K562 (cell line): ENCODE results near the gene TGFBR3L. TPM values are rescaled to one million over a fixed set of nuclear protein-coding genes. Genes with fewer than 3 reads are reported as not detected.
A peak's percentile ranks its signal among the peaks of the same experiment; 100 is the strongest.

Experiments used
- ATAC-seq: fragments of 200-7000 bp; cut with Tn5 transposase; 3 replicates; pipeline ENCODE4 v1.9.1; 2020; ENCODE audit warnings: moderate library complexity
- BruUV-seq: library from RNA; stranded (reverse); fragments of 400-500 nt; replicated peaks from 2 replicates; lab custom pipeline; 2021; lab: Mats Ljungman, UMichigan
- CTCF ChIA-PET: fragments of 300-600 bp; formaldehyde crosslinking; extraction: SDS; loops from one replicate; lab custom pipeline; 2021; ENCODE audit warnings: low intra/inter-chr PET ratio; lab: Yijun Ruan, JAX
- POLR2A ChIA-PET: fragments of 300-600, 350-650 bp; sonication (Branson Sonifier 250); formaldehyde crosslinking; extraction: SDS; loops from one replicate; lab custom pipeline; 2021; ENCODE audit warnings: antibody characterized with exemption, inconsistent platforms; lab: Yijun Ruan, JAX
- DNase-seq, 4 experiments: peaks; one replicate each; pipeline versions ENCODE4 v3.0.0 to v3.0.0-alpha.2; 2011 to 2018; ENCODE audit warnings: low spot score in 3 of 4, mixed read lengths in 3 of 4; ENCODE audit errors: extremely low read depth in 1 of 4
- FAIRE-seq: peaks from 2 replicates; lab custom pipeline; 2011; peaks lifted over from hg19 to GRCh38; lab: Jason Lieb, UNC
- H2AFZ ChIP-seq: 2 replicates; pipeline ENCODE4 v1.6.0; 2011; ENCODE audit warnings: low read depth, low read length, control low read depth, inconsistent platforms
- H3K27ac ChIP-seq: fragments of 200-600 bp; 3 replicates; pipeline ENCODE4 v1.8.0; 2011; ENCODE audit warnings: low read depth, mild to moderate bottlenecking, control low read depth, inconsistent platforms, low read length, moderate library complexity, mixed read lengths; ENCODE audit errors: extremely low read depth
- H3K27me3 ChIP-seq, 2 experiments: fragments of 300-600 bp in 1 of 2; 2 replicates in 1 of 2; 3 replicates in 1 of 2; pipeline versions ENCODE4 v1.6.0 to v1.8.0; 2011; ENCODE audit warnings: inconsistent platforms in 2 of 2, low read length in 2 of 2, mild to moderate bottlenecking in 1 of 2, mixed read lengths in 1 of 2, moderate library complexity in 1 of 2; ENCODE audit not compliant: control insufficient read depth in 2 of 2, insufficient read depth in 2 of 2
- H3K36me3 ChIP-seq: fragments of 300-600 bp; 3 replicates; pipeline ENCODE4 v1.8.0; 2011; ENCODE audit warnings: mild to moderate bottlenecking, low read length, inconsistent platforms; ENCODE audit not compliant: control insufficient read depth, insufficient read depth
- H3K4me1 ChIP-seq, 2 experiments: fragments of 200-600 bp in 1 of 2; replicated peaks in 1 of 2; 2 replicates in 1 of 2; 3 replicates in 1 of 2; pipeline versions ENCODE4 v1.5.1 to v1.8.0; 2011; ENCODE audit warnings: inconsistent platforms in 2 of 2, low read length in 2 of 2, mild to moderate bottlenecking in 1 of 2, mixed read lengths in 1 of 2, moderate library complexity in 1 of 2; ENCODE audit not compliant: control insufficient read depth in 2 of 2, insufficient read depth in 2 of 2
- H3K4me2 ChIP-seq: 2 replicates; pipeline ENCODE4 v1.6.1; 2011; ENCODE audit warnings: low read length, control low read depth, inconsistent platforms, mixed read lengths; ENCODE audit not compliant: insufficient read depth
- H3K4me3 ChIP-seq: fragments of 200-600 bp; sonication (generic), shearing (Covaris generic); 2 replicates; pipeline ENCODE4 v1.5.1; 2016; ENCODE audit warnings: control low read depth, inconsistent platforms
- H3K79me2 ChIP-seq: fragments of 200-600 bp; 3 replicates; pipeline ENCODE4 v1.8.0; 2011; ENCODE audit warnings: low read length, inconsistent platforms; ENCODE audit not compliant: control insufficient read depth, insufficient read depth
- H3K9ac ChIP-seq, 2 experiments: 2 replicates each; pipeline versions ENCODE4 v1.6.0 to v1.6.1; 2011; ENCODE audit warnings: low read depth in 2 of 2, low read length in 2 of 2, control low read depth in 1 of 2, inconsistent platforms in 1 of 2, mild to moderate bottlenecking in 1 of 2, mixed read lengths in 1 of 2; ENCODE audit not compliant: insufficient read depth in 1 of 2
- H3K9me1 ChIP-seq: one replicate; pipeline ENCODE4 v1.6.0; 2011; ENCODE audit warnings: inconsistent platforms, mild to moderate bottlenecking, low read length, moderate library complexity; ENCODE audit not compliant: control insufficient read depth, insufficient read depth
- H3K9me3 ChIP-seq: replicated peaks from 2 replicates; pipeline ENCODE4 v1.5.1; 2011; ENCODE audit warnings: low read depth, low read length, inconsistent platforms; ENCODE audit not compliant: control insufficient read depth, insufficient read depth
- H4K20me1 ChIP-seq: replicated peaks from 2 replicates; pipeline ENCODE4 v1.6.1; 2011; ENCODE audit warnings: low read length, inconsistent platforms, mixed read lengths; ENCODE audit not compliant: control insufficient read depth, insufficient read depth
- ARNT ChIP-seq, 2 experiments: fragments of 450-650 bp; IDR thresholded peaks; 2 replicates each; pipeline ENCODE4 v1.6.1; 2016; ENCODE audit warnings: mild to moderate bottlenecking in 1 of 2
- CC2D1A ChIP-seq: fragments of 450-650 bp; IDR thresholded peaks from 2 replicates; pipeline ENCODE4 v1.6.1; 2017; ENCODE audit warnings: mild to moderate bottlenecking
- FUS ChIP-seq: fragments of 200-400 bp; formaldehyde crosslinking; optimal IDR thresholded peaks from 2 replicates; pipeline ENCODE3; 2017; ENCODE audit warnings: low read depth, low read length
- HDAC1 ChIP-seq, 2 experiments: fragments of 450-650 bp; IDR thresholded peaks; 2 replicates each; pipeline ENCODE4 v1.6.1; 2016 to 2017; ENCODE audit warnings: inconsistent platforms in 1 of 2, mild to moderate bottlenecking in 1 of 2, moderate library complexity in 1 of 2
- MAZ ChIP-seq, 2 experiments: fragments of 450-650 bp in 1 of 2; sonication (generic) in 1 of 2; formaldehyde crosslinking; IDR thresholded peaks in 1 of 2; conservative IDR thresholded peaks in 1 of 2; 2 replicates each; pipeline versions ENCODE4 v1.4.0 to v1.5.0; 2020; ENCODE audit warnings: mild to moderate bottlenecking in 1 of 2, missing genetic modification reagents in 1 of 2
- MIER1 ChIP-seq: fragments of 450-650 bp; IDR thresholded peaks from 2 replicates; pipeline ENCODE4 v1.6.1; 2016; ENCODE audit warnings: antibody characterized with exemption, mild to moderate bottlenecking, low read depth
- MTA2 ChIP-seq: fragments of 450-650 bp; IDR thresholded peaks from 2 replicates; pipeline ENCODE4 v1.6.1; 2016; ENCODE audit warnings: low read depth
- NRF1 ChIP-seq, 2 experiments: fragments of 450-650 bp; IDR thresholded peaks in 1 of 2; conservative IDR thresholded peaks in 1 of 2; 2 replicates each; pipeline ENCODE4 v1.6.1; 2014; ENCODE audit warnings: mild to moderate bottlenecking in 2 of 2
- POLR2AphosphoS2 ChIP-seq: IDR thresholded peaks from 2 replicates; pipeline ENCODE4 v1.6.1; 2012; ENCODE audit warnings: low read length, improper control_type of control experiment
- PYGO2 ChIP-seq: fragments of 450-650 bp; IDR thresholded peaks from 2 replicates; pipeline ENCODE4 v1.6.1; 2016; ENCODE audit warnings: mild to moderate bottlenecking, missing genetic modification characterization, moderate library complexity, missing compliant biosample characterization
- SMARCA4 ChIP-seq: fragments of 450-650 bp; IDR thresholded peaks from 2 replicates; pipeline ENCODE4 v1.6.1; 2016
- SMARCA5 ChIP-seq: fragments of 450-650 bp; IDR thresholded peaks from 2 replicates; pipeline ENCODE4 v1.6.1; 2016
- UBTF ChIP-seq, 2 experiments: IDR thresholded peaks; 2 replicates each; pipeline ENCODE4 v1.6.1; 2012; ENCODE audit warnings: improper control_type of control experiment in 2 of 2, low read depth in 2 of 2, low read length in 2 of 2, borderline replicate concordance in 1 of 2
- ZBTB7A ChIP-seq: IDR thresholded peaks from 2 replicates; pipeline ENCODE4 v1.6.1; 2011; ENCODE audit warnings: low read depth, mild to moderate bottlenecking, low read length, moderate library complexity, borderline replicate concordance; ENCODE audit not compliant: control insufficient read depth
- ZFP36 ChIP-seq: fragments of 150-350 bp; IDR thresholded peaks from 2 replicates; pipeline ENCODE4 v1.6.1; 2018; ENCODE audit warnings: low read length, low read depth; ENCODE audit not compliant: partially characterized antibody
- WGBS: fragments of 100-300 bp; shearing (Covaris generic); methylation state at CpG from one replicate; pipeline ENCODE4 v1.1.6; 2016; ENCODE audit warnings: low coverage, mixed read lengths; ENCODE audit not compliant: insufficient coverage; ENCODE audit errors: missing lambda C conversion rate; 5-methylcytosine and 5-hydroxymethylcytosine counted together
- in situ Hi-C: fragments of 300-500 bp; cut with MboI; formaldehyde crosslinking; loops from 4 replicates; pipeline ENCODE4 v1.15.0; 2018; ENCODE audit warnings: inconsistent platforms, mixed read lengths
- intact Hi-C: fragments of 100-400 bp; cut with micrococcal nuclease; formaldehyde crosslinking; loops from 2 replicates; pipeline ENCODE4 v1.14.2; 2022
- polyA plus RNA-seq, 8 experiments: library from polyadenylated mRNA; depleted of rRNA in 4 of 8; stranded (reverse) in 5 of 8; unstranded in 3 of 8; fragments of >200 nt; fragmentation: Nextera tagmentation in 2 of 8; fragmentation: Illumina TruSeq in 1 of 8; extraction: Ambion mirVana in 2 of 8; extraction: Trizol in 1 of 8; gene quantifications; 2 replicates each; pipeline versions ENCODE4 v1.2.1 to v1.2.3, GENCODE V29; 2011 to 2014; ENCODE audit warnings: inconsistent platforms in 1 of 8, missing spikeins in 1 of 8
- total RNA-seq, 7 experiments: library from RNA; depleted of rRNA in 6 of 7; stranded (reverse); fragments of >200 nt in 6 of 7; fragmentation: Illumina TruSeq in 2 of 7; extraction: Trizol in 2 of 7; gene quantifications; 2 replicates each; pipeline versions ENCODE4 v1.2.1 to v1.2.3, GENCODE V29; 2011 to 2021; ENCODE audit warnings: low replicate concordance in 1 of 7
- TF ChIP-seq, protein P1 (sequence below): sonication (generic); formaldehyde crosslinking; IDR thresholded peaks from 2 replicates; pipeline ENCODE4 v1.5.0; 2020; ENCODE audit warnings: missing genetic modification reagents
- TF ChIP-seq, protein P2 (sequence below): fragments of 450-650 bp; IDR thresholded peaks from 2 replicates; pipeline ENCODE4 v1.6.1; 2017; ENCODE audit warnings: mild to moderate bottlenecking, moderate library complexity

The TGFBR3L gene
- total and polyA plus RNA-seq, 9 of the 15 experiments (the other 6 are each of a cell fraction or from before 2014, with no cell fraction given): not detected

GRCh38 chr19:7870571-7871436, 43.8 kb upstream of the TGFBR3L start:
- DNase-seq (peak; percentile 73 to 98 (median 85)), ATAC-seq (peak; percentile 62), FAIRE-seq (peak; percentile 100)
- Histone ChIP-seq H3K36me3 (no peaks in the 10 kb centered on the region), H3K27ac (peak overlapping the region; percentile 81; the same call in 2 of the 3 replicates), H3K4me1 (peaks cover 10 to 81% of the 10 kb centered on the region in 2 experiments; a peak in 4 of 5 replicates), H3K9ac (no peak overlapping the region), H3K79me2 (no peaks in the 10 kb centered on the region), H3K4me2 (peak overlapping the region; percentile 97), H3K9me3 (no peaks in the 10 kb centered on the region), H2AFZ (peak overlapping the region; percentile 98), H3K9me1 (no peaks in the 10 kb centered on the region), H4K20me1 (peaks cover 13% of the 10 kb centered on the region), H3K27me3 (no peaks in the 10 kb centered on the region; a peak in 1 of 5 replicates), H3K4me3 (peak overlapping the region; percentile 75)
- in situ Hi-C loops: no loop called here
- no TSS peak for BruUV-seq
- intact Hi-C loops: loop anchor here (2.0 to 5.0 kb wide), 2 partner anchors 32 to 51 kb away; partner anchors contain the start of genes MAP2K7 and SNAPC2
- WGBS: 0% methylated on average over 10 of the region's 11 CpGs
- ChIA-PET CTCF (no interaction called here), POLR2A (interaction anchor here (0.5 to 1.2 kb wide), 8 partner anchors 13 to 541 kb away, joined by 3 to 5 read pairs (median 4); partner anchors contain the start of gene SNAPC2)
- TF ChIP-seq CC2D1A (peak; percentile 25; the same call in 1 of the 2 replicates), NRF1 (conservative IDR thresholded peaks at IDR 0.05 in 1 of 2, IDR thresholded peaks at IDR 0.05 in 1 of 2) (peak; percentile 75 to 79), ZFP36 (no peak), PYGO2 (peak; percentile 17; the same call in 1 of the 2 replicates), UBTF (IDR thresholded peaks at IDR 0.05; ENCODE audit: borderline replicate concordance in 1 of 2, low read depth in 2 of 2, low read length in 2 of 2) (no peak), ZBTB7A (peak; percentile 28; the same call in 1 of the 2 replicates), SMARCA5 (peak; percentile 44), HDAC1 (IDR thresholded peaks at IDR 0.05) (peak in 1 of 2 experiments; percentile 66; a peak in 2 of 4 replicates), MIER1 (peak; percentile 24; the same call in 1 of the 2 replicates), ARNT (IDR thresholded peaks at IDR 0.05) (peak in 1 of 2 experiments; percentile 18; a peak in 1 of 4 replicates), SMARCA4 (no peak), FUS (no peak), MTA2 (no peak), MAZ (CRISPR knock-in tag; conservative IDR thresholded peaks at IDR 0.05 in 1 of 2, IDR thresholded peaks at IDR 0.05 in 1 of 2) (peak in 1 of 2 experiments; percentile 69; a peak in 2 of 4 replicates), POLR2AphosphoS2 (no peak)
- TF ChIP-seq, protein P1, sequence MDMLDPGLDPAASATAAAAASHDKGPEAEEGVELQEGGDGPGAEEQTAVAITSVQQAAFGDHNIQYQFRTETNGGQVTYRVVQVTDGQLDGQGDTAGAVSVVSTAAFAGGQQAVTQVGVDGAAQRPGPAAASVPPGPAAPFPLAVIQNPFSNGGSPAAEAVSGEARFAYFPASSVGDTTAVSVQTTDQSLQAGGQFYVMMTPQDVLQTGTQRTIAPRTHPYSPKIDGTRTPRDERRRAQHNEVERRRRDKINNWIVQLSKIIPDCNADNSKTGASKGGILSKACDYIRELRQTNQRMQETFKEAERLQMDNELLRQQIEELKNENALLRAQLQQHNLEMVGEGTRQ (CRISPR knock-in tag): no peak
- TF ChIP-seq, protein P2, sequence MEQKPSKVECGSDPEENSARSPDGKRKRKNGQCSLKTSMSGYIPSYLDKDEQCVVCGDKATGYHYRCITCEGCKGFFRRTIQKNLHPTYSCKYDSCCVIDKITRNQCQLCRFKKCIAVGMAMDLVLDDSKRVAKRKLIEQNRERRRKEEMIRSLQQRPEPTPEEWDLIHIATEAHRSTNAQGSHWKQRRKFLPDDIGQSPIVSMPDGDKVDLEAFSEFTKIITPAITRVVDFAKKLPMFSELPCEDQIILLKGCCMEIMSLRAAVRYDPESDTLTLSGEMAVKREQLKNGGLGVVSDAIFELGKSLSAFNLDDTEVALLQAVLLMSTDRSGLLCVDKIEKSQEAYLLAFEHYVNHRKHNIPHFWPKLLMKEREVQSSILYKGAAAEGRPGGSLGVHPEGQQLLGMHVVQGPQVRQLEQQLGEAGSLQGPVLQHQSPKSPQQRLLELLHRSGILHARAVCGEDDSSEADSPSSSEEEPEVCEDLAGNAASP: no peak
